OCI-LY7 (cell line): ENCODE data around the gene NME7. TPM values are rescaled to one million over a fixed set of nuclear protein-coding genes. Genes with fewer than 3 reads are reported as not detected.

Experiments used
- BruUV-seq: library from RNA; stranded (reverse); fragments of 400-500 nt; replicated peaks from 2 replicates; lab custom pipeline; 2021; lab: Mats Ljungman, UMichigan
- CTCF ChIA-PET: fragments of 300-600 bp; sonication (Branson Sonifier 250); formaldehyde crosslinking; loops from one replicate; lab custom pipeline; 2022; ENCODE audit warnings: antibody characterized with exemption; ENCODE audit not compliant: unreplicated experiment; lab: Charles Lee
- POLR2A ChIA-PET: fragments of 300-600 bp; sonication (Branson Sonifier 250); formaldehyde crosslinking; loops from one replicate; lab custom pipeline; 2022; ENCODE audit warnings: antibody characterized with exemption; lab: Charles Lee
- DNase-seq: peaks from one replicate; pipeline ENCODE4 v3.0.0-alpha.2; 2015; ENCODE audit warnings: low spot score
- H2AFZ ChIP-seq: fragments of 200-600 bp; sonication (generic), shearing (Covaris generic); 2 replicates; pipeline ENCODE4 v1.6.1; 2014; ENCODE audit warnings: mild to moderate bottlenecking, antibody characterized with exemption, low read length, moderate library complexity
- H3K27ac ChIP-seq: fragments of 200-600 bp; sonication (generic); 2 replicates; pipeline ENCODE4 v1.5.1; 2014; ENCODE audit warnings: mixed run types, low read depth, mild to moderate bottlenecking, moderate library complexity, low read length, inconsistent platforms; ENCODE audit not compliant: poor library complexity, severe bottlenecking
- H3K36me3 ChIP-seq: fragments of 200-600 bp; sonication (generic); 2 replicates; pipeline ENCODE4 v1.6.1; 2014; ENCODE audit warnings: mild to moderate bottlenecking, antibody characterized with exemption, low read length, moderate library complexity, mixed read lengths; ENCODE audit not compliant: insufficient read depth
- H3K4me1 ChIP-seq: fragments of 200-600 bp; sonication (generic); 2 replicates; pipeline ENCODE4 v1.5.1; 2014; ENCODE audit warnings: mild to moderate bottlenecking, low read length; ENCODE audit not compliant: insufficient read depth, poor library complexity, severe bottlenecking
- H3K4me2 ChIP-seq: fragments of 200-600 bp; sonication (generic); 2 replicates; pipeline ENCODE4 v1.6.1; 2014; ENCODE audit warnings: mild to moderate bottlenecking, low read length
- H3K4me3 ChIP-seq: fragments of 200-600 bp; sonication (generic); 2 replicates; pipeline ENCODE4 v1.5.1; 2014; ENCODE audit warnings: mild to moderate bottlenecking, low read depth, low read length; ENCODE audit not compliant: poor library complexity, severe bottlenecking
- H3K79me2 ChIP-seq: fragments of 200-600 bp; sonication (generic); 2 replicates; pipeline ENCODE4 v1.6.1; 2016; ENCODE audit warnings: low read depth, mild to moderate bottlenecking, low read length, moderate library complexity, mixed read lengths; ENCODE audit not compliant: insufficient read depth
- H3K9me2 ChIP-seq: fragments of 200-600 bp; sonication (generic); 2 replicates; pipeline ENCODE4 v1.6.1; 2016; ENCODE audit warnings: mild to moderate bottlenecking, low read length, mixed read lengths; ENCODE audit not compliant: insufficient read depth
- H3K9me3 ChIP-seq: fragments of 200-600 bp; sonication (generic); 2 replicates; pipeline ENCODE4 v1.6.1; 2014; ENCODE audit warnings: mild to moderate bottlenecking, mixed run types, low read length, mixed read lengths
- H4K20me1 ChIP-seq: fragments of 200-600 bp; sonication (generic); 2 replicates; pipeline ENCODE4 v1.6.1; 2014; ENCODE audit warnings: mild to moderate bottlenecking, antibody characterized with exemption, low read length, moderate library complexity, mixed read lengths; ENCODE audit not compliant: insufficient read depth
- CTCF ChIP-seq: fragments of 200-600 bp; sonication (generic); conservative IDR thresholded peaks from 2 replicates; pipeline ENCODE4 v1.5.1; 2014; ENCODE audit warnings: mild to moderate bottlenecking, antibody characterized with exemption, low read length, moderate library complexity, mixed read lengths
- EZH2phosphoT487 ChIP-seq: fragments of 200-600 bp; sonication (generic); IDR thresholded peaks from 2 replicates; pipeline ENCODE4 v1.6.1; 2018; ENCODE audit warnings: low read depth, borderline replicate concordance, mild to moderate bottlenecking, mixed run types, antibody characterized with exemption, low read length, moderate library complexity, mixed read lengths
- intact Hi-C: fragments of 100-400 bp; cut with micrococcal nuclease; formaldehyde crosslinking; loops from one replicate; pipeline ENCODE4 v1.10.0; 2022; ENCODE audit not compliant: unreplicated experiment
- total RNA-seq, 2 experiments: library from RNA; depleted of rRNA in 1 of 2; stranded (reverse); fragments of >200 nt in 1 of 2; shearing (Covaris generic) in 1 of 2; gene quantifications; 2 replicates each; pipeline ENCODE4 v1.2.3, GENCODE V29; 2014 to 2022

Gene NME7
- total RNA-seq, 2 experiments from 2014 or later = 9.3 to 17.0 TPM

GRCh38 chr1:169105087-169105433 lies 262.5 kb downstream of the NME7 start:
- Histone ChIP-seq H3K9me3 (no peaks in the 10 kb centered on the region), H4K20me1 (no peaks in the 10 kb centered on the region), H3K27ac (no peak overlapping the region), H3K36me3 (no peaks in the 10 kb centered on the region), H3K79me2 (peaks cover 32% of the 10 kb centered on the region), H3K4me1 (peaks cover 24% of the 10 kb centered on the region), H2AFZ (no peak overlapping the region), H3K4me2 (peak overlapping the region; percentile 83), H3K9me2 (no peaks in the 10 kb centered on the region), H3K4me3 (peak overlapping the region; percentile 94)
- DNase-seq = no peak
- no TSS peak for BruUV-seq
- POLR2A ChIA-PET = no interaction called here
- CTCF ChIA-PET = no interaction called here
- intact Hi-C loops = loop anchor here (5.0 kb wide), 5 partner anchors 242 to 1427 kb away; partner anchors contain the start of genes BLZF1, GORAB, NME7 and SCYL3
- TF ChIP-seq EZH2phosphoT487 (no peak), CTCF (no peak)

- Histone ChIP-seq H3K4me1 (peaks cover 8% of the 10 kb centered on the region), H3K4me3 (no peak overlapping the region), H3K9me3 (no peaks in the 10 kb centered on the region), H3K9me2 (no peaks in the 10 kb centered on the region), H3K79me2 (peaks cover 17% of the 10 kb centered on the region), H4K20me1 (no peaks in the 10 kb centered on the region), H2AFZ (no peak overlapping the region), H3K27ac (no peak overlapping the region), H3K36me3 (no peaks in the 10 kb centered on the region), H3K4me2 (no peak overlapping the region)
- intact Hi-C loops = no loop called here
- BruUV-seq = no TSS peak
- TF ChIP-seq EZH2phosphoT487 (no peak), CTCF (no peak)
- ChIA-PET CTCF (no interaction called here), POLR2A (no interaction called here)
- no peak for DNase-seq
Observed at GRCh38 chr1:169103480-169103893, 264.1 kb downstream of the NME7 start.

- peaks cover 12% of the 10 kb centered on the region for H3K79me2 ChIP-seq
- no peaks in the 10 kb centered on the region for H3K9me2 ChIP-seq
- H3K9me3 ChIP-seq = no peaks in the 10 kb centered on the region
- no peak overlapping the region for H3K27ac ChIP-seq
- TF ChIP-seq CTCF (no peak), EZH2phosphoT487 (no peak)
- POLR2A ChIA-PET = interaction anchor here (0.5 to 1.0 kb wide), 3 partner anchors 8 to 598 kb away, joined by 3 to 6 read pairs (median 4); no protein-coding TSS in a partner anchor
- BruUV-seq = no TSS peak
- H3K36me3 ChIP-seq = no peaks in the 10 kb centered on the region
- no peaks in the 10 kb centered on the region for H4K20me1 ChIP-seq
- H3K4me2 ChIP-seq = no peak overlapping the region
- no peak overlapping the region for H3K4me3 ChIP-seq
- intact Hi-C loops = no loop called here
- peaks cover 4% of the 10 kb centered on the region for H3K4me1 ChIP-seq
- CTCF ChIA-PET = no interaction called here
- H2AFZ ChIP-seq = no peak overlapping the region
- no peak for DNase-seq
Observed at GRCh38 chr1:169103002-169103401, 264.6 kb downstream of the NME7 start.
